Glutamatergic neuron (in vitro differentiated cells): Measurements from ENCODE around the gene ACSF2. TPM values are rescaled to one million over a fixed set of nuclear protein-coding genes. Genes with fewer than 3 reads are reported as not detected.

Experiments used
- DNase-seq: peaks from one replicate; pipeline ENCODE4 v3.0.0; 2022
- H3K27ac Mint-ChIP-seq: one replicate; pipeline ENCODE4 v1.8.0; 2020; ENCODE audit warnings: mild to moderate bottlenecking, mixed read lengths, inconsistent platforms; ENCODE audit not compliant: unreplicated experiment
- H3K27me3 Mint-ChIP-seq: one replicate; pipeline ENCODE4 v1.8.0; 2020; ENCODE audit warnings: mild to moderate bottlenecking, moderate library complexity, mixed read lengths, inconsistent platforms; ENCODE audit not compliant: unreplicated experiment
- H3K36me3 Mint-ChIP-seq: one replicate; pipeline ENCODE4 v1.8.0; 2020; ENCODE audit warnings: mild to moderate bottlenecking, mixed read lengths, inconsistent platforms; ENCODE audit not compliant: unreplicated experiment
- H3K4me1 Mint-ChIP-seq: one replicate; pipeline ENCODE4 v1.8.0; 2020; ENCODE audit warnings: mild to moderate bottlenecking, low read depth, mixed read lengths, inconsistent platforms; ENCODE audit not compliant: unreplicated experiment
- H3K4me3 Mint-ChIP-seq: one replicate; pipeline ENCODE4 v1.8.0; 2020; ENCODE audit warnings: mild to moderate bottlenecking, mixed read lengths, inconsistent platforms; ENCODE audit not compliant: unreplicated experiment
- H3K9me3 Mint-ChIP-seq: one replicate; pipeline ENCODE4 v1.8.0; 2020; ENCODE audit warnings: mild to moderate bottlenecking, moderate library complexity, mixed read lengths, inconsistent platforms; ENCODE audit not compliant: unreplicated experiment
- CTCF ChIP-seq: fragments of 200-600 bp; sonication (generic); IDR thresholded peaks from one replicate; pipeline ENCODE4 v1.5.0; 2021; ENCODE audit not compliant: partially characterized antibody, unreplicated experiment
- total RNA-seq: library from RNA; stranded (reverse); fragmentation: NEBNext Ultra II Directional; extraction: Animal tissue kit (Norgen Biotek cat#: 25700); gene quantifications from one replicate; pipeline ENCODE4 v1.2.1, GENCODE V29; 2021; ENCODE audit not compliant: unreplicated experiment

Gene ACSF2
- total RNA-seq, 1 donor from 2014 or later = 52.2 TPM

- Mint-ChIP-seq H3K4me1 (peaks cover 6% of the 10 kb centered on the region), H3K4me3 (no peak overlapping the region), H3K27me3 (peaks cover 4% of the 10 kb centered on the region), H3K36me3 (no peaks in the 10 kb centered on the region), H3K9me3 (no peaks in the 10 kb centered on the region), H3K27ac (no peak overlapping the region)
- TF ChIP-seq CTCF = no peak
- DNase-seq = no peak
Measured at GRCh38 chr17:50392621-50393020, 33.4 kb upstream of the ACSF2 start.

GRCh38 chr17:50393700-50394099 is 32.3 kb upstream of the ACSF2 start:
- H3K4me3 Mint-ChIP-seq = no peak overlapping the region
- TF ChIP-seq CTCF = no peak
- peaks cover 6% of the 10 kb centered on the region for H3K4me1 Mint-ChIP-seq
- no peaks in the 10 kb centered on the region for H3K36me3 Mint-ChIP-seq
- H3K27ac Mint-ChIP-seq = no peak overlapping the region
- H3K9me3 Mint-ChIP-seq = no peaks in the 10 kb centered on the region
- DNase-seq = no peak
- peaks cover 6% of the 10 kb centered on the region for H3K27me3 Mint-ChIP-seq

DNA sequence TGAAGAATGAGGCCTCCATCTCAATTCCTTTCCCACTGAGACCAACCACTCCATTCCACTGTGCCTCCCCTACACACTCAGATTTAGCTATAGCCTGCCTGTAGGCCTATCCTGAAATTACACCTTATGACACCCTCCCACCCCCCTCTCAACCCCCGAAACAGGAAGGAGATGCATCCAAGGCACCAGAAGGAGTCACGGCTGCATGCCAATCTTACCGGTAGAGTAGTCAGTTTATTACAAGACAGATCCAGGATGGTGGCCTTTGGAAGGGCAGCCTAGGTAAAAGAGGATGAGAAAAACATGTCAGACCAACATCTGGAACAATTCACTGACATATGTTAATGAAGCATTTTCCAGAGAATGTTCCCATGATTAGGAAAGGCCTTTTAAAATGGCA is 31.3 kb upstream of the ACSF2 start:
- Mint-ChIP-seq H3K4me3 (no peak overlapping the region), H3K36me3 (no peaks in the 10 kb centered on the region), H3K9me3 (peaks cover 1% of the 10 kb centered on the region), H3K4me1 (peaks cover 6% of the 10 kb centered on the region), H3K27ac (no peak overlapping the region), H3K27me3 (peaks cover 6% of the 10 kb centered on the region)
- DNase-seq = no peak
- TF ChIP-seq CTCF = no peak

DNA sequence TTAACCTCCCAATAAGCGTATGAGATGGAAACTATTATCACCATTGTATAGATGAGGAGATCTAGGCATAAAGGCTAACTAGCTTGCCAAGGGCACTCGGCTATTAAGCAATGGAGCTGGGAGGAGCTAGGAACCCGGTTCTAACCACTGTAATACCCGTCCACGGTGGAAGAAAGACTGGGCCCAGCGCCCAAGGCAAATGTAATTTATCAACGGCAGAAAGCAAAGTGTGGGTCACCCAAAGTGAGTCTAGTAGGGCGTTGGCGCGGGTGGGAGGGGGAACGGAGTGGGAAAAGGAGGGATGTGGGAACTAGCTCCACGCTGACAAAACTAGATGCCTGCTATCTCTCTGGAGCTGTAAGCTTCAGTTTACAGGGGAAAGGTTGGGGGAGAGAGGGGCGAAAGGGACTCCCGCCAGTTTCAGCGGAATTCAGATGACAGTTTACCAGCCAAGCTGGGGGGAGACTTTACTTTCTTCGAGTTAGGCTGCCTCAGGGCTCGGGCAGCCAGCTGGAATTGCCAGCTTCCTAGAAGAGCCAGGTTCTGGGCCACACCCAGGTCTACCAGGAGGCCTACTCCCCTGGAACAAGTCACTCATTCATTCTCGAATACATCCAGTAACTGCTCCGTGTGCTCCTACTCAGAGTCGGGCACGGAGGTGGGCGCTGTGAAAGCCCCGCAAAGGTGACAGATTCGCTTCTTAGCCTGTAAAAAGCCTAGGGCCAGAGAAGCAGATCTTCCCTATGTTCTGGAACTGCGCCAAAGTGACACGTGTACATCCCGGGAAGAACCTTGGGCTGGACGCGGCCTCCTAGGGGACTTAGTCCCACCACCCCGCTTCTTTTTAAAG is 29.5 kb upstream of the ACSF2 start:
- Mint-ChIP-seq H3K4me3 (peak overlapping the region; percentile 93), H3K27me3 (peaks cover 4% of the 10 kb centered on the region), H3K36me3 (no peaks in the 10 kb centered on the region), H3K27ac (peak overlapping the region; percentile 33), H3K9me3 (peaks cover 1% of the 10 kb centered on the region), H3K4me1 (peaks cover 6% of the 10 kb centered on the region)
- TF ChIP-seq CTCF = no peak
- no peak for DNase-seq
